ENCODE data around the gene CDRT4. TPM values are rescaled to one million over a fixed set of nuclear protein-coding genes. Genes with fewer than 3 reads are reported as not detected.

Gene CDRT4
- polyA plus RNA-seq, 4 donors = 5.1 to 24.3 (median 6.1) TPM

- no peak overlapping the region for H3K27ac ChIP-seq (ENCODE audit: low read depth in 1 of 3, low read length in 2 of 3)
- no peaks in the 10 kb centered on the region for H3K27me3 ChIP-seq (ENCODE audit: control insufficient read depth in 3 of 3, insufficient read depth in 3 of 3, low read length in 3 of 3)
- peaks cover 0 to 8% (median 0%) of the 10 kb centered on the region in 3 donors for H3K36me3 ChIP-seq (ENCODE audit: control insufficient read depth in 3 of 3, insufficient read depth in 2 of 3, low read depth in 1 of 3, low read length in 3 of 3)
- peaks cover 0 to 14% (median 6%) of the 10 kb centered on the region in 3 donors for H3K4me1 ChIP-seq (ENCODE audit: control insufficient read depth in 3 of 3, insufficient read depth in 2 of 3, low read depth in 1 of 3, low read length in 2 of 3)
- WGBS, 3 donors = 79 to 89% (median 86%) methylated on average over 5 of the region's 5 CpGs
- no peaks in the 10 kb centered on the region for H3K9me3 ChIP-seq (ENCODE audit: control insufficient read depth in 2 of 2, insufficient read depth in 1 of 2, low read depth in 1 of 2, low read length in 1 of 2)
- H3K4me3 ChIP-seq (ENCODE audit: low read depth in 1 of 3, low read length in 3 of 3) = no peak overlapping the region
- FAIRE-seq = no peak
- DNase-seq = no peak
These were observed 11.4 kb upstream of the CDRT4 start for GRCh38 chr17:15478845-15479244.

DNA sequence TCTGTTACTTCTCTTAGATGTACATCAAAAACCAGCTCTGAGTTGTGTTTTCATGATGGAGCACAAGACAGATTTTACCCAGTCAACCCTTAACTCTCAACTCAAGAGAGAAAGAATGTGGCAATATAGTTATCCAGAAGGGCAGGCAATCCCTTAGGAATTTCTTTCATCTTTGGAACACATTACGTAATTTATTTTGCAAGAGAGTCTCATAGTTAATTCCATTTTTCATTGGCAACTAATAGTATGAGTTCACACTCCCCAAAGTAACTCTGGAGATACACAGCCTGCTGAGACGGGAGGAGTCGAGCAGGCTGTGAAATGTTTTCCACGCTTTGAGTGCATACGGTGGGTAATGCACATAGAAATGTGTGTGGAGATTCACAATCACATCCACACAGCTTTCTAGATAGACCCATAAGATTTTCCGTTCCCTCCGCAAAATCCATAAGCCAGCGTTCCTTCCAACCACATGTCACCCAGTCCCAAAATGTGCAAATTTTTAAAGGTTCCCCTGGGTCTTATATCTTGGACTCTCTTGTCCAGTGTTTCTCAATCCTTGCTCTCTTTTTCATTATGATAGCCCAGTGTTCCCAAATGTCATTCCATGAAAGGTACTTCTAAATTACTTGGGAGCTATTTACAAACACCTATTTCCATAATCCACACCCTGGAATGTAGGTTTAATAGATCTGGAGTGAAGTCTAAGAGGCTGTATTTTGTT is 8.4 kb upstream of the CDRT4 start:
- Histone ChIP-seq H3K4me1 (ENCODE audit: control insufficient read depth in 3 of 3, insufficient read depth in 2 of 3, low read depth in 1 of 3, low read length in 2 of 3) (peaks cover 3 to 33% (median 9%) of the 10 kb centered on the region in 3 donors), H3K27ac (ENCODE audit: low read depth in 1 of 3, low read length in 2 of 3) (no peak overlapping the region), H3K36me3 (ENCODE audit: control insufficient read depth in 3 of 3, insufficient read depth in 2 of 3, low read depth in 1 of 3, low read length in 3 of 3) (no peaks in the 10 kb centered on the region), H3K4me3 (ENCODE audit: low read depth in 1 of 3, low read length in 3 of 3) (no peak overlapping the region), H3K9me3 (ENCODE audit: control insufficient read depth in 2 of 2, insufficient read depth in 1 of 2, low read depth in 1 of 2, low read length in 1 of 2) (no peaks in the 10 kb centered on the region), H3K27me3 (ENCODE audit: control insufficient read depth in 3 of 3, insufficient read depth in 3 of 3, low read length in 3 of 3) (no peaks in the 10 kb centered on the region)
- DNase-seq = peak in 1 of 2 donors; percentile 44
- FAIRE-seq = no peak
- WGBS, 3 donors = 83 to 93% (median 89%) methylated on average over 8 of the region's 8 CpGs

DNA sequence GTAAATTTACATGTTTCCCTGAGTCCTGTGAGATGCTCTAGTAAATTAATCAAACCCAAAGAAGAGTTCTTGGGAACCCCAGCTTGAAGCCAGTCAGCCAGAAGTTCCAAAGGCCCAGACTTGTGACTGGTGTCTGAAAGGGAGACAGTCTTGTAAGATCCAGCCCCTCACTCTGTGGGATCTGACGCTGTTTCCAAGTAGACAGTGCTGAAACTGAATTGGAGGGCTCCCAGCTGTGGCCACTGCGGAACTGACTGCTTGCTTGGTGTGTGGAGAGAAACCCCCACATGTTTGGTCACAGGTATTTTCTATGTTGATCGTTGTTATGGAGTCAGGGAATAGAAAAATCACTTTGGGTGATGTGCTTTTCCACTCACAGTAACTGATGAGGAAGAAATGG is 5.5 kb upstream of the CDRT4 start:
- no peak overlapping the region for H3K4me3 ChIP-seq (ENCODE audit: low read depth in 1 of 3, low read length in 3 of 3)
- no peaks in the 10 kb centered on the region for H3K27me3 ChIP-seq (ENCODE audit: control insufficient read depth in 3 of 3, insufficient read depth in 3 of 3, low read length in 3 of 3)
- peaks cover 9 to 50% (median 12%) of the 10 kb centered on the region in 3 donors for H3K4me1 ChIP-seq (ENCODE audit: control insufficient read depth in 3 of 3, insufficient read depth in 2 of 3, low read depth in 1 of 3, low read length in 2 of 3)
- 61 to 95% (median 85%) methylated on average over 3 of the region's 3 CpGs for WGBS, 3 donors
- DNase-seq (no peak), FAIRE-seq (no peak)
- H3K27ac ChIP-seq (ENCODE audit: low read depth in 1 of 3, low read length in 2 of 3) = peak overlapping the region; percentile 72 to 79 (median 76)
- H3K36me3 ChIP-seq (ENCODE audit: control insufficient read depth in 3 of 3, insufficient read depth in 2 of 3, low read depth in 1 of 3, low read length in 3 of 3) = no peaks in the 10 kb centered on the region
- no peaks in the 10 kb centered on the region for H3K9me3 ChIP-seq (ENCODE audit: control insufficient read depth in 2 of 2, insufficient read depth in 1 of 2, low read depth in 1 of 2, low read length in 1 of 2)

DNA sequence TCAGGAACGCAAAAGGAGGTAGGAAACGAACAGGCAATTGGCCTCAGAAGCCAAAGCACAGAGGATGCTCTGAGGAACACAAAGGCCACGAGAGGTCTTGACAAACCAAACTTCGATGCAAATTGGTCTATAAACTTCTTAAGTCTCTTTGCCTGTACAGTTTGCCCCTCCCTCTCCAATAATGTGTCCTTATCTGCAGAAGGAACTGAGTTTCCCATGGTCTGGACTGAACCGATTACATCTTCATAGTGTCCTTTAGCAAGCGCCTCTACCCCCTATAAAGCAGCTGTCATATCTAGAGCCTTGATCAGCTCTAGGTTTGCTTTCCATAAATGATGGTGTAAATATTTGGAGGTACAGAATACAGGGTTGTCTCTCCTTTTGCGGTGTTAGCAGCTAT is 3.1 kb upstream of the CDRT4 start:
- Histone ChIP-seq H3K9me3 (ENCODE audit: control insufficient read depth in 2 of 2, insufficient read depth in 1 of 2, low read depth in 1 of 2, low read length in 1 of 2) (no peaks in the 10 kb centered on the region), H3K4me1 (ENCODE audit: control insufficient read depth in 3 of 3, insufficient read depth in 2 of 3, low read depth in 1 of 3, low read length in 2 of 3) (peaks cover 10 to 60% (median 12%) of the 10 kb centered on the region in 3 donors), H3K36me3 (ENCODE audit: control insufficient read depth in 3 of 3, insufficient read depth in 2 of 3, low read depth in 1 of 3, low read length in 3 of 3) (peaks cover 0 to 3% (median 0%) of the 10 kb centered on the region in 3 donors), H3K27ac (ENCODE audit: low read depth in 1 of 3, low read length in 2 of 3) (no peak overlapping the region), H3K4me3 (ENCODE audit: low read depth in 1 of 3, low read length in 3 of 3) (no peak overlapping the region), H3K27me3 (ENCODE audit: control insufficient read depth in 3 of 3, insufficient read depth in 3 of 3, low read length in 3 of 3) (no peaks in the 10 kb centered on the region)
- FAIRE-seq (no peak), DNase-seq (peak; percentile 55 to 74)
- 8 to 44% (median 42%) methylated on average over 7 of the region's 7 CpGs for WGBS, 3 donors

- Histone ChIP-seq H3K4me1 (ENCODE audit: control insufficient read depth in 3 of 3, insufficient read depth in 2 of 3, low read depth in 1 of 3, low read length in 2 of 3) (peaks cover 10 to 57% (median 12%) of the 10 kb centered on the region in 3 donors), H3K27ac (ENCODE audit: low read depth in 1 of 3, low read length in 2 of 3) (no peak overlapping the region), H3K4me3 (ENCODE audit: low read depth in 1 of 3, low read length in 3 of 3) (no peak overlapping the region), H3K9me3 (ENCODE audit: control insufficient read depth in 2 of 2, insufficient read depth in 1 of 2, low read depth in 1 of 2, low read length in 1 of 2) (no peaks in the 10 kb centered on the region), H3K36me3 (ENCODE audit: control insufficient read depth in 3 of 3, insufficient read depth in 2 of 3, low read depth in 1 of 3, low read length in 3 of 3) (peaks cover 0 to 6% (median 0%) of the 10 kb centered on the region in 3 donors), H3K27me3 (ENCODE audit: control insufficient read depth in 3 of 3, insufficient read depth in 3 of 3, low read length in 3 of 3) (no peaks in the 10 kb centered on the region)
- no peak for FAIRE-seq
- no peak for DNase-seq
- WGBS, 3 donors = 76 to 87% (median 86%) methylated on average over 7 of the region's 7 CpGs
These were observed 1.8 kb upstream of the CDRT4 start for GRCh38 chr17:15469260-15469659.

- H3K27ac ChIP-seq (ENCODE audit: low read depth in 1 of 3, low read length in 2 of 3) = peak overlapping the region in 2 of 3 donors; percentile 52 to 75
- H3K4me1 ChIP-seq (ENCODE audit: control insufficient read depth in 3 of 3, insufficient read depth in 2 of 3, low read depth in 1 of 3, low read length in 2 of 3) = peaks cover 11 to 48% (median 11%) of the 10 kb centered on the region in 3 donors
- WGBS, 3 donors = 8 to 37% (median 25%) methylated on average over 4 of the region's 4 CpGs
- DNase-seq (peak; percentile 84 to 87), FAIRE-seq (no peak)
- H3K36me3 ChIP-seq (ENCODE audit: control insufficient read depth in 3 of 3, insufficient read depth in 2 of 3, low read depth in 1 of 3, low read length in 3 of 3) = peaks cover 0 to 14% (median 0%) of the 10 kb centered on the region in 3 donors
- no peaks in the 10 kb centered on the region for H3K27me3 ChIP-seq (ENCODE audit: control insufficient read depth in 3 of 3, insufficient read depth in 3 of 3, low read length in 3 of 3)
- no peak overlapping the region for H3K4me3 ChIP-seq (ENCODE audit: low read depth in 1 of 3, low read length in 3 of 3)
- no peaks in the 10 kb centered on the region for H3K9me3 ChIP-seq (ENCODE audit: control insufficient read depth in 2 of 2, insufficient read depth in 1 of 2, low read depth in 1 of 2, low read length in 1 of 2)
These were observed 705 bp upstream of the CDRT4 start for GRCh38 chr17:15468126-15468525.

DNA sequence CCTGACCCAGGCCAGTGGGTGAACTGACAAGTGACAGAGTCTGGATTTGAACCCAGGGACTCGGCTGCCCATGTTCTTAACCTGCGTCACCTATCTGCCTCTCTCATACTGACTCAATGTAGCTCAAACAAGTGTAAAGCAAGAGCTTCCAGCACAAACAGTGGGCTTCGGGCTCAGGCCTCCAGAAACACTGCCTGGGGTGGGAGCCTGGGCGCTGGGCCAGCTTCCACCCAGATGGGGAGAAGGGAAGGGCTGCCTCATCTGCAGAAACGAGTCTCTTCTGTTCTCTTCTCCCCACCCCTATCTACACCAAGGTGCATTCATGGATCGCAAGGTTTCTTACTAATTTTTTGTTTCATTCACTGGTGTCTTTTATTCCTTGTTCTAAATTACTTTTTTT is 1.3 kb downstream of the CDRT4 start:
- FAIRE-seq (no peak), DNase-seq (no peak)
- Histone ChIP-seq H3K27me3 (ENCODE audit: control insufficient read depth in 3 of 3, insufficient read depth in 3 of 3, low read length in 3 of 3) (no peaks in the 10 kb centered on the region), H3K36me3 (ENCODE audit: control insufficient read depth in 3 of 3, insufficient read depth in 2 of 3, low read depth in 1 of 3, low read length in 3 of 3) (peaks cover 0 to 16% (median 0%) of the 10 kb centered on the region in 3 donors), H3K4me3 (ENCODE audit: low read depth in 1 of 3, low read length in 3 of 3) (no peak overlapping the region), H3K27ac (ENCODE audit: low read depth in 1 of 3, low read length in 2 of 3) (no peak overlapping the region), H3K4me1 (ENCODE audit: control insufficient read depth in 3 of 3, insufficient read depth in 2 of 3, low read depth in 1 of 3, low read length in 2 of 3) (peaks cover 9 to 38% (median 11%) of the 10 kb centered on the region in 3 donors), H3K9me3 (ENCODE audit: control insufficient read depth in 2 of 2, insufficient read depth in 1 of 2, low read depth in 1 of 2, low read length in 1 of 2) (no peaks in the 10 kb centered on the region)
- WGBS, 3 donors = 79 to 83% (median 82%) methylated on average over 6 of the region's 6 CpGs

GRCh38 chr17:15465045-15465701 is 2.2 kb downstream of the CDRT4 start:
- Histone ChIP-seq H3K27ac (ENCODE audit: low read depth in 1 of 3, low read length in 2 of 3) (no peak overlapping the region), H3K36me3 (ENCODE audit: control insufficient read depth in 3 of 3, insufficient read depth in 2 of 3, low read depth in 1 of 3, low read length in 3 of 3) (peaks cover 0 to 16% (median 0%) of the 10 kb centered on the region in 3 donors), H3K9me3 (ENCODE audit: control insufficient read depth in 2 of 2, insufficient read depth in 1 of 2, low read depth in 1 of 2, low read length in 1 of 2) (no peaks in the 10 kb centered on the region), H3K4me1 (ENCODE audit: control insufficient read depth in 3 of 3, insufficient read depth in 2 of 3, low read depth in 1 of 3, low read length in 2 of 3) (peaks cover 7 to 29% (median 11%) of the 10 kb centered on the region in 3 donors), H3K27me3 (ENCODE audit: control insufficient read depth in 3 of 3, insufficient read depth in 3 of 3, low read length in 3 of 3) (no peaks in the 10 kb centered on the region), H3K4me3 (ENCODE audit: low read depth in 1 of 3, low read length in 3 of 3) (no peak overlapping the region)
- FAIRE-seq (no peak), DNase-seq (no peak)
- WGBS, 3 donors = 96 to 100% (median 98%) methylated on average over 2 of the region's 2 CpGs

Data from small intestine (tissue), 7 donors.